Transverse colon (tissue), 4 donors: Measurements from ENCODE around the gene PRKAR1A.

Experiments used
- CTCF ChIP-seq, 5 experiments: fragments of 200-600 bp in 3 of 5; fragments of 450-650 bp in 2 of 5; sonication (generic) in 3 of 5; IDR thresholded peaks; 1 replicate in 2 of 5; 2 replicates in 3 of 5; pipeline ENCODE4 v1.5.1; 2016 to 2017; ENCODE audit warnings: antibody characterized with exemption in 5 of 5, inconsistent platforms in 3 of 5, mild to moderate bottlenecking in 2 of 5, moderate library complexity in 1 of 5
- POLR2AphosphoS5 ChIP-seq, 3 donors: sonication (generic); formaldehyde crosslinking; IDR thresholded peaks; one replicate each; pipeline ENCODE4 v1.6.1; 2016; ENCODE audit warnings: antibody characterized with exemption in 3 of 3

- TF ChIP-seq POLR2AphosphoS5 (IDR thresholded peaks at IDR 0.05) (no peak), CTCF (IDR thresholded peaks at IDR 0.05) (peak in 1 of 5 experiments; percentile 23)
Observed at GRCh38 chr17:68511254-68511670, 968 bp upstream of the PRKAR1A start.
